Measurements from ENCODE around the gene DYNLT1.
"Not testable (repeated sequence)": the region's sequence is repeated elsewhere in the genome, so short reads cannot be mapped to it uniquely, and the experiment has no call there.

DYNLT1 gene

GRCh38 chr6:158619922-158620801 lies 24.4 kb downstream of the DYNLT1 start:
- peaks cover 35% of the 10 kb centered on the region for H3K36me3 ChIP-seq
- no peaks in the 10 kb centered on the region for H3K9me3 ChIP-seq

GRCh38 chr6:158618289-158618688 lies 26.3 kb downstream of the DYNLT1 start:
- H3K36me3 ChIP-seq = peaks cover 25% of the 10 kb centered on the region
- not testable (repeated sequence) for H3K4me1 ChIP-seq (ENCODE audit: control insufficient read depth in 1 of 2, insufficient read depth in 1 of 2, low read depth in 1 of 2, low read length in 1 of 2); H3K27me3 ChIP-seq; H3K9me3 ChIP-seq; H3K27ac ChIP-seq; H3K4me3 ChIP-seq (ENCODE audit: low read depth in 1 of 2, low read length in 1 of 2)

More at GRCh38 chr6:158619922-158620801, 24.4 kb downstream of the DYNLT1 start:
- Histone ChIP-seq H3K4me1 (ENCODE audit: control insufficient read depth in 1 of 2, insufficient read depth in 1 of 2, low read depth in 1 of 2, low read length in 1 of 2) (no peaks in the 10 kb centered on the region), H3K27me3 (no peaks in the 10 kb centered on the region), H3K27ac (no peak overlapping the region), H3K4me3 (ENCODE audit: low read depth in 1 of 2, low read length in 1 of 2) (no peak overlapping the region)
- TF ChIP-seq CTCF (IDR thresholded peaks at IDR 0.05) = no peak

GRCh38 chr6:158614606-158615005 lies 29.9 kb downstream of the DYNLT1 start:
- peaks cover 18% of the 10 kb centered on the region for H3K36me3 ChIP-seq
- H3K9me3 ChIP-seq; H3K4me1 ChIP-seq (ENCODE audit: control insufficient read depth in 1 of 2, insufficient read depth in 1 of 2, low read depth in 1 of 2, low read length in 1 of 2); H3K27me3 ChIP-seq; H3K27ac ChIP-seq; H3K4me3 ChIP-seq (ENCODE audit: low read depth in 1 of 2, low read length in 1 of 2): not testable (repeated sequence)

GRCh38 chr6:158611541-158612370 lies 32.8 kb downstream of the DYNLT1 start:
- Histone ChIP-seq H3K36me3 (peaks cover 45% of the 10 kb centered on the region), H3K27ac (no peak overlapping the region), H3K27me3 (no peaks in the 10 kb centered on the region), H3K4me3 (ENCODE audit: low read depth in 1 of 2, low read length in 1 of 2) (no peak overlapping the region), H3K4me1 (ENCODE audit: control insufficient read depth in 1 of 2, insufficient read depth in 1 of 2, low read depth in 1 of 2, low read length in 1 of 2) (no peaks in the 10 kb centered on the region), H3K9me3 (no peaks in the 10 kb centered on the region)
- TF ChIP-seq CTCF (IDR thresholded peaks at IDR 0.05) = no peak

- TF ChIP-seq CTCF (IDR thresholded peaks at IDR 0.05) = no peak
- H3K27me3 ChIP-seq = no peaks in the 10 kb centered on the region
- H3K4me3 ChIP-seq (ENCODE audit: low read depth in 1 of 2, low read length in 1 of 2) = no peak overlapping the region
- no peaks in the 10 kb centered on the region for H3K4me1 ChIP-seq (ENCODE audit: control insufficient read depth in 1 of 2, insufficient read depth in 1 of 2, low read depth in 1 of 2, low read length in 1 of 2)
- H3K27ac ChIP-seq = no peak overlapping the region
- H3K36me3 ChIP-seq = peaks cover 47% of the 10 kb centered on the region
- no peaks in the 10 kb centered on the region for H3K9me3 ChIP-seq
Observed at GRCh38 chr6:158611039-158611438, 33.5 kb downstream of the DYNLT1 start.

- H3K9me3 ChIP-seq = no peaks in the 10 kb centered on the region
- peaks cover 51% of the 10 kb centered on the region for H3K36me3 ChIP-seq
- no peaks in the 10 kb centered on the region for H3K4me1 ChIP-seq (ENCODE audit: control insufficient read depth in 1 of 2, insufficient read depth in 1 of 2, low read depth in 1 of 2, low read length in 1 of 2)
- no peaks in the 10 kb centered on the region for H3K27me3 ChIP-seq
- no peak overlapping the region for H3K4me3 ChIP-seq (ENCODE audit: low read depth in 1 of 2, low read length in 1 of 2)
- no peak for TF ChIP-seq CTCF (IDR thresholded peaks at IDR 0.05)
- H3K27ac ChIP-seq = no peak overlapping the region
Observed at GRCh38 chr6:158610319-158610968, 34.1 kb downstream of the DYNLT1 start.

Data from neutrophil (primary cell).